ENCODE data around the gene MYBBP1A. TPM values are rescaled to one million over a fixed set of nuclear protein-coding genes. Genes with fewer than 3 reads are reported as not detected.

The MYBBP1A gene
- total RNA-seq, 1 experiment from 2014 or later = 123 TPM

DNA sequence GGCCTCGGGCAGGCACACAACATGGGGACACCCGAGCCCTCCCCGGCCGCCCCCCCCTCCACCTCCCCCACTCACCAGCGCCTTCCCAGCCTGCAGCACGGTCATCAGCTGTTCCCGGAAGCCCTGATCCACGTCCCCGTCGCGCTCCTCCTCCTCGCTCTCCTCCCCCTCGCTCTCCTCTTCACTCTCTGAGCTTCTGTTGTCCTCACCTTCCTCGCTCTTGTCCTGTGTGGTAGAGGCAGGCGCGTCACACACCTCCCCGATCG is 10.3 kb downstream of the MYBBP1A start:
- H3K27ac Mint-ChIP-seq (ENCODE audit: low read depth, unreplicated experiment) = no peak overlapping the region
- no peak overlapping the region for H3K4me3 Mint-ChIP-seq (ENCODE audit: unreplicated experiment)
- no peaks in the 10 kb centered on the region for H3K27me3 Mint-ChIP-seq (ENCODE audit: insufficient read depth, unreplicated experiment)
- CTCF ChIA-PET = interaction anchor here (0.9 to 1.4 kb wide), 2 partner anchors 21 to 22 kb away, joined by 3 to 4 read pairs; no protein-coding TSS in a partner anchor
- no peak for DNase-seq (ENCODE audit: unreplicated experiment)
- POLR2A ChIA-PET = no interaction called here
- intact Hi-C loops (cut with micrococcal nuclease) = no loop called here
- H3K9me3 Mint-ChIP-seq (ENCODE audit: unreplicated experiment) = no peaks in the 10 kb centered on the region
- TF ChIP-seq, protein P1, sequence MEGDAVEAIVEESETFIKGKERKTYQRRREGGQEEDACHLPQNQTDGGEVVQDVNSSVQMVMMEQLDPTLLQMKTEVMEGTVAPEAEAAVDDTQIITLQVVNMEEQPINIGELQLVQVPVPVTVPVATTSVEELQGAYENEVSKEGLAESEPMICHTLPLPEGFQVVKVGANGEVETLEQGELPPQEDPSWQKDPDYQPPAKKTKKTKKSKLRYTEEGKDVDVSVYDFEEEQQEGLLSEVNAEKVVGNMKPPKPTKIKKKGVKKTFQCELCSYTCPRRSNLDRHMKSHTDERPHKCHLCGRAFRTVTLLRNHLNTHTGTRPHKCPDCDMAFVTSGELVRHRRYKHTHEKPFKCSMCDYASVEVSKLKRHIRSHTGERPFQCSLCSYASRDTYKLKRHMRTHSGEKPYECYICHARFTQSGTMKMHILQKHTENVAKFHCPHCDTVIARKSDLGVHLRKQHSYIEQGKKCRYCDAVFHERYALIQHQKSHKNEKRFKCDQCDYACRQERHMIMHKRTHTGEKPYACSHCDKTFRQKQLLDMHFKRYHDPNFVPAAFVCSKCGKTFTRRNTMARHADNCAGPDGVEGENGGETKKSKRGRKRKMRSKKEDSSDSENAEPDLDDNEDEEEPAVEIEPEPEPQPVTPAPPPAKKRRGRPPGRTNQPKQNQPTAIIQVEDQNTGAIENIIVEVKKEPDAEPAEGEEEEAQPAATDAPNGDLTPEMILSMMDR (IDR thresholded peaks at IDR 0.05; ENCODE audit: unreplicated experiment) = no peak
- H3K4me1 Mint-ChIP-seq (ENCODE audit: insufficient read depth, unreplicated experiment) = no peaks in the 10 kb centered on the region
- H3K36me3 Mint-ChIP-seq (ENCODE audit: insufficient read depth, unreplicated experiment) = peaks cover 74% of the 10 kb centered on the region
- TSS peak; percentile 18 for BruUV-seq (replicated peaks)

DNA sequence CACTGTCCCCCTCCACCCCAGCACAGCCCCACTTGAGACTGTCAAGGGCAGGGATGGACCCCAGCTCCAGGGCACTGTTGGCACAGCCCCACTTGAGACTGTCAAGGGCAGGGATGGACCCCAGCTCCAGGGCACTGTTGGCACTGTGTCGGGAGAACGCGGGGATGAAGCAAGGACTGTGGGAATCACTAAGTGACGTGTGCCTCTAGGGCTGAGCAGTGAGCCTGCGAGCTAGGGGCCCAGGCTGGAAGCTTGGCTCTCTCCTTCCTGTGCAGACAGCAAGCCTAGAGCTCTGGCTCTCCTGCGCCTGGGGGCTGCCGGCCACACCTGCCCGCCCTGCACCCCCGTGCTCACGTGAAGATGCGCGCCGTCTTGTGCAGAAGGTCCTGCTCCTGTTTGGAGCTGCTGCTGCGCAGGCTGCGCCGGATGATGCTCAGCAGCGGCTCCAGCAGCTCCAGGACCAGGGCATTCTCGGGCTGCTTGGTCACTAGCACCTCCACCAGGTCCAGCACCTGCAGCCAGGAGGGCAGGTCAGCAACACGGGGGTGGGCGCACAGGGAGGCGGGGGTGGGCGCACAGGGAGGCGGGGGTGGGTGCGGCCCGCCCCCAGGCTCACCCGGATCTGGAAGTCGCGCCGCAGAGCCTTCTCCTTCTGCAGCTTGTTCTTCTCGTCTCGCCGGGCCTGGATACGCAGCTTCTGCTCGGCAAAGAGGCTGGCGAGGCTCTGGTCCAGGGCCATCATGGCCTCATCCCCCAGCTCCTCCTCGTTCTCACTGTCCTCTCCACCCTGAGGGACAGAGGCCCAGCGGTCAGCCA is 10.8 kb downstream of the MYBBP1A start:
- Mint-ChIP-seq H3K9me3 (ENCODE audit: unreplicated experiment) (no peaks in the 10 kb centered on the region), H3K36me3 (ENCODE audit: insufficient read depth, unreplicated experiment) (peaks cover 74% of the 10 kb centered on the region), H3K4me1 (ENCODE audit: insufficient read depth, unreplicated experiment) (no peaks in the 10 kb centered on the region), H3K27ac (ENCODE audit: low read depth, unreplicated experiment) (no peak overlapping the region), H3K27me3 (ENCODE audit: insufficient read depth, unreplicated experiment) (no peaks in the 10 kb centered on the region), H3K4me3 (ENCODE audit: unreplicated experiment) (no peak overlapping the region)
- POLR2A ChIA-PET = no interaction called here
- intact Hi-C loops (cut with micrococcal nuclease) = no loop called here
- no TSS peak for BruUV-seq (replicated peaks)
- CTCF ChIA-PET = interaction anchor here (0.9 to 1.4 kb wide), 2 partner anchors 21 to 22 kb away, joined by 3 to 4 read pairs; no protein-coding TSS in a partner anchor
- TF ChIP-seq, protein P1 (IDR thresholded peaks at IDR 0.05; ENCODE audit: unreplicated experiment) = no peak
- no peak for DNase-seq (ENCODE audit: unreplicated experiment)

DNA sequence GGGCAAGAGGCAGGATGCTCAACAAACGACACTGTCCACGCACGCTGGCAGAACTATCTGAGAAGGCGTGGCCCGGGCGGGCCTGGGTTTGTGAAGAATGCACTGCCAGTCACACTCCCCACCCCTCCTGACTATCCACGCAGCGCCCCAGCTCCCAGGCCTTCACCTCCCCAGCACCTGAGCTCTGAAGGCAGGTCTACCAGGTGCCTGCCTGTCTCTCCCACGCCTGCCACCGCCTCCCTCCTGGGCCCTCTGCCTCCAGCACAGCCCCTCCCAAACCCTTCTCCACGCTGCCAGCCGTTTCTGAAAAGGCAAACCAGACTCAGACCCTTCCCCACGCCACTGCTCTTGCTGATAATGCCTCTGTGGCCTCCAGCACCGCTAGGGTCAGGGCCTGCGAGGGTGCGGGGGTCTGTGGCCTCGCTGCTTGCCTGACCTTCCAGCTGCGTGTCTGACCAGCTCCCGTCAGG is 11.6 kb downstream of the MYBBP1A start:
- Mint-ChIP-seq H3K4me1 (ENCODE audit: insufficient read depth, unreplicated experiment) (no peaks in the 10 kb centered on the region), H3K4me3 (ENCODE audit: unreplicated experiment) (no peak overlapping the region), H3K27ac (ENCODE audit: low read depth, unreplicated experiment) (no peak overlapping the region), H3K27me3 (ENCODE audit: insufficient read depth, unreplicated experiment) (no peaks in the 10 kb centered on the region), H3K9me3 (ENCODE audit: unreplicated experiment) (no peaks in the 10 kb centered on the region), H3K36me3 (ENCODE audit: insufficient read depth, unreplicated experiment) (peaks cover 78% of the 10 kb centered on the region)
- intact Hi-C loops (cut with micrococcal nuclease) = no loop called here
- TF ChIP-seq, protein P1 (IDR thresholded peaks at IDR 0.05; ENCODE audit: unreplicated experiment) = no peak
- ChIA-PET POLR2A (no interaction called here), CTCF (no interaction called here)
- DNase-seq (ENCODE audit: unreplicated experiment) = no peak
- BruUV-seq (replicated peaks) = no TSS peak

DNA sequence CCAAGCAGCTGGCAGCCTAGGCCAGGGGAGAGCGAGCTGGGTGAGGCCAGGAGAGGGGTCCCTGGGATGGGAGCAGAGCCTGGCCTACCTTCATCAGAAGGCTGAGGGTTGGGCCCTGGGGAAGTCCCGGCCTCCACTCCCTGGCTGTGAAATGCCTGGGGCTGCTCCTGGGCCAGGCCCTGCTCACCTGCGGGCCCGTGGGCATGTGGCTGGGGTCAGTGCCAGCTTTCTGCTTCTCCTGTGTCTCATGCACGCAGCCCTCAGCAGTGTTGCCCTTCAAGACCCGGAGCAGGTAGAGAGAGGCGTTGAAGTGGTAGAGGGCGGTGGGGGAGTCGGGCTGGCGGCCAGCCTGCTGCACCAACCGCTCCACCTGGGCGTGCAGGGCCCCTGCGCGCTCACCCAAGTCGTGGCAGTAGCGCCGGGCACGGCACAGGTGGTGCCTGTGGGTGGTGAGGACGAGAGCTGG is 12.4 kb downstream of the MYBBP1A start:
- no peaks in the 10 kb centered on the region for H3K9me3 Mint-ChIP-seq (ENCODE audit: unreplicated experiment)
- ChIA-PET POLR2A (no interaction called here), CTCF (interaction anchor here (0.7 to 0.8 kb wide), 2 partner anchors 9 to 28 kb away, joined by 3 to 4 read pairs; no protein-coding TSS in a partner anchor)
- H3K27ac Mint-ChIP-seq (ENCODE audit: low read depth, unreplicated experiment) = no peak overlapping the region
- no peaks in the 10 kb centered on the region for H3K4me1 Mint-ChIP-seq (ENCODE audit: insufficient read depth, unreplicated experiment)
- intact Hi-C loops (cut with micrococcal nuclease) = no loop called here
- no peaks in the 10 kb centered on the region for H3K27me3 Mint-ChIP-seq (ENCODE audit: insufficient read depth, unreplicated experiment)
- peaks cover 71% of the 10 kb centered on the region for H3K36me3 Mint-ChIP-seq (ENCODE audit: insufficient read depth, unreplicated experiment)
- TF ChIP-seq, protein P1 (IDR thresholded peaks at IDR 0.05; ENCODE audit: unreplicated experiment) = no peak
- DNase-seq (ENCODE audit: unreplicated experiment) = no peak
- H3K4me3 Mint-ChIP-seq (ENCODE audit: unreplicated experiment) = no peak overlapping the region
- no TSS peak for BruUV-seq (replicated peaks)

All from MCF 10A (cell line).